Measurements from ENCODE around the gene SPEG.

- TF ChIP-seq, protein P1, sequence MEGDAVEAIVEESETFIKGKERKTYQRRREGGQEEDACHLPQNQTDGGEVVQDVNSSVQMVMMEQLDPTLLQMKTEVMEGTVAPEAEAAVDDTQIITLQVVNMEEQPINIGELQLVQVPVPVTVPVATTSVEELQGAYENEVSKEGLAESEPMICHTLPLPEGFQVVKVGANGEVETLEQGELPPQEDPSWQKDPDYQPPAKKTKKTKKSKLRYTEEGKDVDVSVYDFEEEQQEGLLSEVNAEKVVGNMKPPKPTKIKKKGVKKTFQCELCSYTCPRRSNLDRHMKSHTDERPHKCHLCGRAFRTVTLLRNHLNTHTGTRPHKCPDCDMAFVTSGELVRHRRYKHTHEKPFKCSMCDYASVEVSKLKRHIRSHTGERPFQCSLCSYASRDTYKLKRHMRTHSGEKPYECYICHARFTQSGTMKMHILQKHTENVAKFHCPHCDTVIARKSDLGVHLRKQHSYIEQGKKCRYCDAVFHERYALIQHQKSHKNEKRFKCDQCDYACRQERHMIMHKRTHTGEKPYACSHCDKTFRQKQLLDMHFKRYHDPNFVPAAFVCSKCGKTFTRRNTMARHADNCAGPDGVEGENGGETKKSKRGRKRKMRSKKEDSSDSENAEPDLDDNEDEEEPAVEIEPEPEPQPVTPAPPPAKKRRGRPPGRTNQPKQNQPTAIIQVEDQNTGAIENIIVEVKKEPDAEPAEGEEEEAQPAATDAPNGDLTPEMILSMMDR (IDR thresholded peaks at IDR 0.05; ENCODE audit: low read length), result no peak
- no peak for TF ChIP-seq EZH2 (IDR thresholded peaks at IDR 0.05; ENCODE audit: borderline replicate concordance, low read length)
Observed at GRCh38 chr2:219537657-219538488, 103.2 kb downstream of the SPEG start.

Measured in OCI-LY1 (cell line).